ENCODE data around the gene PDIA5.

- no peak for TF ChIP-seq CTCF (conservative IDR thresholded peaks at IDR 0.05; ENCODE audit: low read length)
- no peak for TF ChIP-seq EZH2phosphoT487 (IDR thresholded peaks at IDR 0.05; ENCODE audit: borderline replicate concordance)
These were observed 46.1 kb upstream of the PDIA5 start for GRCh38 chr3:123020709-123021108.

Data from Loucy (cell line).